SH-SY5Y (cell line): ENCODE results near the gene TMEM167A.

Source experiments
- GATA2 ChIP-seq: IDR thresholded peaks from 2 replicates; pipeline ENCODE4 v1.6.1; 2011; ENCODE audit warnings: mild to moderate bottlenecking, low read depth, low read length
- GATA3 ChIP-seq: IDR thresholded peaks from 2 replicates; pipeline ENCODE4 v1.6.1; 2011; ENCODE audit warnings: low read depth, mild to moderate bottlenecking, low read length, moderate library complexity

TMEM167A gene, protein sequence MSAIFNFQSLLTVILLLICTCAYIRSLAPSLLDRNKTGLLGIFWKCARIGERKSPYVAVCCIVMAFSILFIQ

DNA sequence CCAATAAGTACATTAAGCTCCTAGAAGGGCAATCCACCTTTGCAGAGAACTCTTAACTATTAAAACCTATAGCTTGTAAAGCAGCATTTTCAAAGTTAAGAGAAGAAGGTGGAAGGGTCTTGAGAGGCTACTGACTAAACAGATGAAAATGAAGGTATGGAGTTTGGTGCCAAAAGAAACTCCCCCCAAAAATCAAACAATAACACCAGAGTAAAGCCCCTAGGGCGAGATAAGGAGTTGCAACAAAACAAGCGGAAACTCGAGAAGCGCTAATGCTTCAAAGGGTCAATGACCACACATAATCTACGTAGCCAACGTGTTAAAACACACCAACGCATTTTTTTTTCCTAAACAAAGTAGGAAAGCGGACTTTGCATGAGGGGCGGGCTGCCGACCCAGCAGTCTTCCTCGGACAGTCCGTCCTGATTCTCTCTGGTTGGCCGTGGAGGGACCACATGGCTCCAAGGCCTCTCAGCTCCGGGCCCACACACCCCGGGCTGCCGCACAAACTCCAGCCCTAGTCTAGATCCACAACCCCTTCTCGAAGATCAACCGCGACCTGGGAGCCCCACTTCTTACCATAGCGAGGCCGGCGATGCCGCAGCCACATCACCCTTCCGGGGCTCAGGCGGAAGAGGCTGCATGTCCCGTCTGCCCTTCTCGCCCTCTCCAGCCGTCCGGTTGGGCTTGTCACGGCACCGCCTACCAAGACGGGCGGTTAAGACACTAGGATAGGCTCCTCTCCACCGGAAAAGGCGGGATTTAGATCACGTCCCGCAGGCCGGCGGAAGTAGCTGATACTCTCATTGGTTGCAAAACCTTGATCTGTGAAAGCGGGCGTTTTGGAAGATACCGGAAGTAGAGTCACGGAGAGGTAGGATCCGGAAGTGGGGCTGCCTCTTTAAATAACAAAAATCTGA, at the start of gene TMEM167A, which contains the start of gene XRCC4:
Gene TMEM167A (minus strand): TSS at position 653 of the 920 bp plus-strand sequence. CDS start 71 bp downstream, at position 582.
Gene XRCC4 (plus strand): TSS at position 806 of the 920 bp plus-strand sequence. CDS start 27,373 bp downstream, outside the sequence.
- TF ChIP-seq GATA3 (no peak), GATA2 (no peak)

DNA sequence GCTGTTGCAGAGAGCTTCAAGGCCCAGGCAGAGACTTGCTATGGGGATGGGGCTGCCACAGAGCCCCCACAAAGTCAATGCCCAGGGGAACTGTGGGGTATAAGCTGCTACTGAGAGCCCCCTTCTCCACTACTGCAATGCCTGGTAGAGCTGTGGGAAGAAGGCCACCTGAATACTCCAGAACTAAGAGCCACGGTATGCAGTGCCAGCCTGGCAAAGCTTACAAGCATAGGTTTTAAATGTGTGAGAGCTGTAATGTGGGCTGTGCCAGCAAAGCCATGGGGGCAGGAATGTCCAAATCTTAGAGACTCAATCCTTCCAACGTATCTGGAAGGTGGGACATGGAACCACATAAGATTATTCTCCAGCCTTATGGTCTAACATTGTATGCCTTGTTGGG, 49.3 kb upstream of the TMEM167A start:
- TF ChIP-seq GATA3 (no peak), GATA2 (no peak)

GRCh38 chr5:83125560-83125959, 48.4 kb upstream of the TMEM167A start:
- TF ChIP-seq GATA2 = no peak
- no peak for TF ChIP-seq GATA3

DNA sequence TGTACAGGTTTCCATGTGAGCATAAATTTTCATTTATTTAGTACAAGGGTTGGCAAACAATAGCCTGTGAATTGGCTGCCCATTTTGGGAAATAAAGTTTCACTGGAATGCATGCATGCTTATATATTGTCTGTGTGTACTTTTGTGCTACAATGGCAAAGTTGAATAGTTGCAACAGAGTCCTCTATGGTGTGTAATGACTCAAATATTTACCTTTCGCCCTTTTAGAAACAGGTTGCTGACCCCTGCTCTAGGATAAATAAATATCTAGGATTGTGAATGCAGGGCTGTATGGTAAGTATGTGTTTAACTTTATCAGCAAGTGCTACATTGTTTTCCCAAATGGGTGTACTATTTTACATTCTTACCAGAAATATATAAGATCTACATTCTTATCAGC, 47.4 kb upstream of the TMEM167A start:
- no peak for TF ChIP-seq GATA2
- TF ChIP-seq GATA3 = no peak

- TF ChIP-seq GATA3 = no peak
- TF ChIP-seq GATA2 = no peak
These were observed 41.8 kb upstream of the TMEM167A start for GRCh38 chr5:83118976-83119375.

DNA sequence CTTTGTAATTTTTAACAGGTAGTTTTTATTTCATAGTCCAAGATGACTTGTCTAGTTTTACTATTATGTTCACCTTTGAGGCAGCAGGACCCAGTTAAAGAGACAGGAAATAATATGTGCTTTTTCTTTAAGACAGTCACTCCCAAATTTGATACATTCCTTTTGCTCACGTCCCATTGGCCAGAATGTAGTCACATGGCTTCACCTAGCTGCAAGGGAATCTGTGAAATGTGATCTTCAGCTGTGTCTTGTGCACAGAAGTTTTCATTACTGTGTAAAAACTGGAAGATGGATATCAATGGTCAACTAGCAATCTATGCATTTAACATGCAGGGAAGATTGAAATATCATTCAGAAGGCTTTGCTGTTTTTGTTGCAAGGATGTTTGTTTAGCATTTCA, 41.3 kb upstream of the TMEM167A start:
- TF ChIP-seq GATA2 (no peak), GATA3 (no peak)

GRCh38 chr5:83115816-83116215, 38.6 kb upstream of the TMEM167A start:
- TF ChIP-seq GATA2 (no peak), GATA3 (no peak)

- TF ChIP-seq GATA3 (no peak), GATA2 (no peak)
These were observed 32.2 kb upstream of the TMEM167A start for GRCh38 chr5:83109380-83109779.

GRCh38 chr5:83107692-83108420, 30.7 kb upstream of the TMEM167A start:
- TF ChIP-seq GATA2 (no peak), GATA3 (no peak)

DNA sequence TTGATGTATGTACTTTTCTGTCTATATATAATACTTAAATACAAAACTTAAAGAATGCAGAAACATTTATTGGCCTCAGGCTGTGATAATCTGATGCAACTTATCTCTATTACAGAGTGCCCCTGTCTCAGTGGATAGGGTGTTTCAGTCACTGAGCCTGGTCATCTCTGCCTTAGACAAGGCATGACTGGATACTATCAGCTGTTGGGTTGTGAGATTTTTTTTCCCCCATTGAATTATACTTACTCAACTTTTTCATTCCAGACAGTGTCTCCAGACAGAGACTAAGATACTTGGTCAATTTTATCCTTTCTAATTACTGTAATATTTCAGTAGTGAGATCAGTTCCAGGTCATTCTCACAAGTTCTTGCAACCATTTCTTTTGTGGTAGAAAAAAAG, 26.8 kb upstream of the TMEM167A start:
- TF ChIP-seq GATA3 (no peak), GATA2 (no peak)

- TF ChIP-seq GATA3 (no peak), GATA2 (no peak)
These were observed 25.3 kb upstream of the TMEM167A start for GRCh38 chr5:83102364-83102980.

GRCh38 chr5:83101514-83101913, 24.3 kb upstream of the TMEM167A start:
- TF ChIP-seq GATA3 (no peak), GATA2 (no peak)

DNA sequence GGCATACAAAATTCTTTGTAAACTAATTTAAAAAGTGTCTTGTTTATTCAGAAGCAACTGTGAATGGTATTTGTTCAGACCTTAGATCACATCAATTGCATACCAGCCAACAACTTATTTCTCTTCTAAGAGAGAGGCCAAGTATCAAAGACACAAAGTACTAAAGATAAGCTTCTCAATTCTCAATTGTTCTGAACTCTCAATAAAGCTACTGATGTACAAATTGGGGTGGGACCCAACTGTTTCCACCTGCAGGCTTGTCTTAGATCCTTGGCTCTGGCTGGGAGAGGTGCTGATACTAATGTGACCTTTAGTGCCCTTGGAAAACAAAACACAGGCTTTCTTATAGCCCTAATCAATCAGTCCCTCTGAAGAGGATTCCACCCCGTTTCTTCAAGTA, 22.3 kb upstream of the TMEM167A start:
- TF ChIP-seq GATA2 = no peak
- no peak for TF ChIP-seq GATA3

DNA sequence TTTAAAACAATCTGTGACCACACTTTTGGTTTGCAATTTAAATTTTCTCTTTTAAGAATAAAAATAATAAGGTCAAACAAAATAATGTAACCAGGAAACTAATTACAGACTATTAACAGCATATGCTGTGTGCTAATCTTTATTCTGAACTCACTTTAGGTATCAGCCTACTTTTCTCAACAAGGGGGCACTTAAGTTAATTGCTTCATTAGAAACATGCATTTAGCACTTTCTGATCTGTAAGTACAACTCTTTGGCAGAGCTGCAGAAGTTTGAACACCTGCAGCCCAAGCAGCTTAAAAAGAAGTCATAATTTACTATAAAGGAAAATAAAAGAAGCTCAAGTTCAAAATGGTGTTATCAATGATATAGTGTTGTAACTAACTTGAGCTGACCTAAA, 21.8 kb upstream of the TMEM167A start:
- TF ChIP-seq GATA3 = no peak
- TF ChIP-seq GATA2 = no peak

DNA sequence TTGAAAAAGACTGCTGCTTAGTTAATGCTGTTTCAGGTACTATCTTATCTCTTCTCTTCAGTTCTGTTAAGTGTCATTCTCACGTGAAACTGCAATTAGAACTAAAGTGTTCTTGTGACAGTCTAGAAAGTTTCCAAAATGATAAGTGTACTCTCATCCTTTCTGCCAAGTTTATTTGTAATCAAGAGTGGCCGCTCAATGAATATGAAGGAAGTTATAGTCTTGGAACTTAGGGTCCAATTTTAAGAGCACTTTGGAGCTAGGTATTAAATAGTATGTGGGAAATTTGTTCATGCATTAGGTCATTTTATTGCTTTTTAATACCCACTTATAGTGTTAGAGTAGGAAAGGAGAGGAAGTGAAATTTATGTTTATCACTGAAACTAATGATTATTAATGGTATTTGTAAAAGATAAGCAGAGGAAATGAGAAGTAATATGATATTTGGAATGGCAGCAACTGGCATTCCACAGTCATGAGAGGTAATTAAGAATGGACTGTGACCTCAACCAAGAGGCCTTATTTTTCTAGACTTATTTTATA, 20.6 kb upstream of the TMEM167A start:
- no peak for TF ChIP-seq GATA2
- no peak for TF ChIP-seq GATA3
